GM12801 (cell line): Measurements from ENCODE around the gene ASPDH.

Experiments used
- CTCF ChIP-seq: IDR thresholded peaks from one replicate; pipeline ENCODE4 v1.5.1; 2011; ENCODE audit warnings: control low read depth; ENCODE audit not compliant: insufficient read length; ENCODE audit errors: extremely low read depth

The ASPDH gene

GRCh38 chr19:50476224-50476906, 37.3 kb downstream of the ASPDH start, which contains the start of the genes EMC10 and GARIN5A:
Gene EMC10 (plus strand): TSS chr19:50476507. CDS start chr19:50476545, 38 bp downstream.
Gene GARIN5A (minus strand): TSS chr19:50476848. CDS start chr19:50476388, 460 bp downstream.
- no peak for TF ChIP-seq CTCF

GRCh38 chr19:50475736-50476223, 37.9 kb downstream of the ASPDH start:
- no peak for TF ChIP-seq CTCF

GRCh38 chr19:50475101-50475568, 38.6 kb downstream of the ASPDH start:
- no peak for TF ChIP-seq CTCF

GRCh38 chr19:50468818-50469217, 44.9 kb downstream of the ASPDH start:
- TF ChIP-seq CTCF = no peak

- TF ChIP-seq CTCF = no peak
Observed at GRCh38 chr19:50467566-50467965, 46.1 kb downstream of the ASPDH start.

- no peak for TF ChIP-seq CTCF
Observed at GRCh38 chr19:50466706-50467039, 47.0 kb downstream of the ASPDH start.

- TF ChIP-seq CTCF = no peak
Observed at GRCh38 chr19:50465986-50466705, 47.6 kb downstream of the ASPDH start.
